Eye (tissue), 1 donor: ENCODE data around the gene PSMF1.
"Not testable (repeated sequence)": the region's sequence is repeated elsewhere in the genome, so short reads cannot be mapped to it uniquely, and the experiment has no call there.

Experiments used
- DNase-seq: peaks from one replicate; pipeline ENCODE4 v3.0.0-alpha.2; 2015

Gene PSMF1

GRCh38 chr20:1123666-1124065 lies 5.3 kb downstream of the PSMF1 start:
- DNase-seq = no peak

DNA sequence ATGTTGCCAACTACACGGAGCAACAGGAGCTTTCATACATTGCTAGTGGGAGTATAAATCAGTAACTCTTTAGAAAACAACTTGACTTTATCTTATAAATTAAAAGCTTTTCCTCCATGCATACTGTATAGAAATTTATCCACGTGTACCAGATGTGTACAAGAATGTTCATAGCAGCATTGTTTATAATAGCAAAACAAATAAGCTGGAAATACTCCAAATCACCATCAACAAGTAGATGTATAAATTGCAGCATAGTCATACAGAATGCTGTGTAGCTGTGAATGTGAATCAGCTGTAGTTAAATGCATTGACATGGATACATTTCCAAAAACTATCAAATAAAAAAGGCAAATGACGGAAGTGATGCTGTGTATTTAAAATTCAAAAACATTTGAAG lies 6.0 kb downstream of the PSMF1 start:
- DNase-seq = no peak

- no peak for DNase-seq
Observed at GRCh38 chr20:1125277-1125676, 6.9 kb downstream of the PSMF1 start.

GRCh38 chr20:1127840-1128239 lies 9.4 kb downstream of the PSMF1 start:
- DNase-seq = no peak

DNA sequence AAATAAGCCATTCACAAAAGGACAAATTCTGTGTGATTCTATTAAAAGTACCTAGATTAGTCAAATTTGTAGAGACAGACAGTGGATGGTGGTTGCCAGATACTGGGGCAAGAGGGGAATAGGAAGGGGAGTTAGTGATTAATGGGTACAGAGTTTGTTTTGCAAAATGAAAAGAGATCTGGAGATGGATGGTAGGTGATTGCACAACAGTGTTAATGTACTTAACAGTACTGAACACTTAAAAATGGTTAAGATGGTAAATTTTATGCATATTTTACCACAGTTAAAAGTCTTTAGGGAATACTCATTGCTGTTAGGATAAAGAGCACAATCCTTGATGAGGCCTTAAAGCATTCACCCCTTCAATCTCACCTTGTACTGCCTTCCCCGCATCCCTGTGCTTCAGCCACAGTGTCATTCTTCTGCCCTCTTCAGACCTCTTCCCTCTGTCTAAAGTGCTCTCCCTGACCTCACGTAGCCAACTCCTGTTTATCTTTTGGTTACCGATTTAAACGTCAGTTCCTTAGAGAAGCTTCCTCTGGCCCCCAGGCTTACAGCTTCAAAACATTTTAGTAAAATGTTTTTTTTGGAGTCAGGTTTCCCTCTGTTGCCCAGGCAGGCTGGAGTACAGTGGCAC lies 11.8 kb downstream of the PSMF1 start:
- no peak for DNase-seq

DNA sequence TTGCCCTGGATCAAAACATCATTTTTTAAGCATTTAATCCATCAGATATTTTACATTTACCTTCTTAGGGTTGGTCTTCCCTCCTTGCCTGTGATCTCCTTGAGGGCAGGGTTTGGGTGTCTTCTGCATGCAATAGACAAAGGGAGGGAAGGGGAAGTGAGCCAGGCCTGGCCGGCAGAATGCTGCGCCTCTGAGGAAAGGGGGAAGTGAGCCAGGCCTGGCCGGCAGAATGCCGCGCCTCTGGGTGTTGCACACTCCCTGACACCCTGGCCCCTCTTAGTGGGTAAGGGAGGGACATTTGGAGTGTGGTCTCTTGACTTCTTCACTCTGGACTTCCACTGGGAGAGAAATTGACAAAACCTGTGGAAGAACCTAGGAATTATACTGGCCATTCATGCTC lies 12.4 kb downstream of the PSMF1 start:
- no peak for DNase-seq

DNA sequence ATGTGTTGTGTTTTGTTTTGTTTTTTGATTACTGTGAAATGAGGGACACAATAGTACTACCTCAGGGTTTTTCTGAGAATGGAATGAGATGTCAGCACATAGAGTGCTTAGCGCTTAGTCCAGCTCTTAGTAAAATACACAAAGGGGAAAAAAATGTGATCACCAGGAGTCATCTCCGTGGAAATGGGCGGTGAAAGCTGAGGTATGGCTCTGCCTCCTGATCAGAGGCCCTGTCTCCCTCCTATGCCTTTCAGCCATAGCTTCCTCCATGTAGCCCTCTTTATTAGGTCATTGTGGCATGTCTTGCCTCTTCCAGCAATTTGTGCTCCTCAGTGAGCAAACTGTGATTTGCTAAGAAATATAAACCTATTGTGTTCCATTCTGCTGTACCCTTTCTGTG lies 13.0 kb downstream of the PSMF1 start:
- DNase-seq = no peak

DNA sequence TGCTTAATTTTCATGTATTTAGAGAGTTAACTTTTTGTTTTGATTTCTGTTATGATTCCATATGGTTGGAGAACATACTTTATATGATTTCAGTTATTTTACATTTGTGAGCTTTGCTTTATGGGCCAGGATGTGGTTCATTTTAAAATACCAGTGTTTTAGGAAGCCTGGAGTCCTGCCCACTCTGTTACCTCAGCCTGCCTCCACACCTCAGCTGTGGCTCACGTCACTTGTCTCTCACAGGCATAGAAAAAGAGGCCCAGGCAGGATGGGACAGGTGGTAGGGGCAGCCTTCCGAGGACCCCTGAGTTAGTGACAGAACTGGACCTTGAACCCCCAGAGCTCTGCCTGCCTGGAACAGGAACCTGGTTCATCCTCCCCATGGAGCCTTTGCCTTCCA lies 16.0 kb downstream of the PSMF1 start:
- DNase-seq = no peak

- DNase-seq = no peak
Observed at GRCh38 chr20:1134836-1135235, 16.4 kb downstream of the PSMF1 start.

DNA sequence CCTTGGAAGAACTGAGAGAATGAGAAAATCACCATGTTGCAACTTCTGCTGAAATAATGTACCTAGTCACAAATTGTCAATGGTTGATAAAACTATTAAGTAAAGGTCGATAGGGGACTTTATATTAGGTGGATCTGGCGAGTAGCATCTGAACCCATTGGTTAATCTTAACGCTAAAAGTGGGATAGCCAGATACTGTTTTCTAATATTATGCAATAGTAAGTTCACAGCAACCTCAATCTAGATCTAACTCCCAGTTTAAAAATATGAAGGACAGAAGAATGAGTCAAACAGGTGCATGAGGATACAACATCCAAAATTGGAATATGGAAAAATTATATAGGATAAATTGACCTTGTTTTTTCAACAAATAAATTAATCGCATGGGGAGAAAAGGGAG lies 18.8 kb downstream of the PSMF1 start:
- DNase-seq = no peak

GRCh38 chr20:1144401-1145172 lies 26.2 kb downstream of the PSMF1 start:
- DNase-seq = no peak

DNA sequence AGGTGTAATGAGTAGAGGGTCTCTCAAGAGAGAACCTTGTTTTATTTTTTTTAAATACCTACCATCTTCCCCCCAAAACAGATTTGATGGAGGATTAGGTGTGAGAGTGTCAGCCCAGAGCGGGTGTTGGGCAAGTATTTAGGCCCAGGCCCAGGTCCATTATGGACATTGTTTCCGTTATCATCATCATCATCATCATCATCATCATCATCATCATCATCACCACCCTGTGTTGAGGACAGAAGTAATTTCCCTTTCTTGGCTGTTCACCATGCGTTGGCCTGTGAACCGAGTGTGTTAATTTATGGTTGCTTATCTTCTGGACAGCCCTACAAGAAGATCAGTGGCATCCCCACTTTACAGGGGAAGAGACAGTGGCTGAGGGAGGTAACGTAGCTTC lies 28.6 kb downstream of the PSMF1 start:
- no peak for DNase-seq

- DNase-seq = not testable (repeated sequence)
Observed at GRCh38 chr20:1149812-1150211, 31.4 kb downstream of the PSMF1 start.

DNA sequence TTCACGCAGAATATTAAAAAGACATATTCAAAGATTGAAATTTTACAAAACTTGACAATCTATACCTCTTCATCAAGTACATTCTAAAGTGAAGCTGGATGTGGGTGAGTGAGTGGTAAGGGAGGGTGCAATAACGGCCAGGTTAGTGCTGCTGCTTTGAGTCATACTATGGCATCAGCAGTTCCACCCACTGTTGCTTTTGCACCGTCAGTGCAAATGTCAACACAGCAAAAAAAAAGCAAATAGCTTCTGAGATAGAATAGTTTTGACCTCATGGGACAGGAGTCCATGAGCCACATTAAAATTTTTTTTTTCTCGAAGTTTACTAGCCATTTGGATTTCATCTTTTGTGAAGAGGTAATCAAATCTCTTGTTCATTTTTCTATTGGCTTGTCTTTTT lies 31.8 kb downstream of the PSMF1 start:
- DNase-seq = no peak

- no peak for DNase-seq
Observed at GRCh38 chr20:1150968-1151367, 32.6 kb downstream of the PSMF1 start.

- DNase-seq = no peak
Observed at GRCh38 chr20:1154226-1154625, 35.8 kb downstream of the PSMF1 start.

GRCh38 chr20:1154691-1155090 lies 36.3 kb downstream of the PSMF1 start:
- no peak for DNase-seq

DNA sequence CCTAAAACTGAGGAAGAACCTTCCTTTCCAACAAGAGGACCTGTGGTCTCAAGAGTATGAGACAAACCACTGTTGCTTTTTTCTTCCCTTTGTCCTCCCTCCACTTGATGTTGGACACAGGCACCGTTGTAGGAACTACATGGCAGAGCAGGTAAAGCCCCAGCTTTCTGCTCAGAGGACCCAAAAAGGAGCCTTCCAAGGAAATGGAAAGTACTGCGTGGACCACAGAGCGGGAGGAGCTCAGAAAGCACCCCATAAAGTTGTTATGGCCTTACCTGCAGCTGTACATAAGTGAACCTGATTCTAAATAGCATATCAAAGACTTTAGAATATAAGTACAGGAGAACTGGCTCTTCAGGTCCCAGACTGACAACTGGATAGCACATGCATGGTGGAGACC lies 36.9 kb downstream of the PSMF1 start:
- no peak for DNase-seq

DNA sequence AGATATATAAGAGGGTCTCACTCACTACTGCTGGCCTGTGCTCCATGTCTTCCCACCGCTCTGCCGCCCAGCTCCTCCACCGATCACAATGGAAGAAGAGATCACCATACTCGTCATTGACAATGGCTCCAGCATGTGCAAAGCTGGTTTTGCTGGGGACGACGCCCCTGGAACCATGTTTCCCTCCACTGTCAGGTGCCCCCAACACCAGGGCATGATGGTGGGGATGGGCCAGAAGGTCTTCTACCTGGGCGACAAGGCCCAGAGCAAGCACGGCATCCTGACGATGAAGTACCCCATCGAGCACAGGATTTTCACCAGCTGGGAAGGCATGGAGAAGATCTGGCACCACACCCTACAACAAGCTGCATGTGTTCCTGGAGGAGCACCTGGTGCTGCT lies 42.1 kb downstream of the PSMF1 start:
- DNase-seq = no peak

DNA sequence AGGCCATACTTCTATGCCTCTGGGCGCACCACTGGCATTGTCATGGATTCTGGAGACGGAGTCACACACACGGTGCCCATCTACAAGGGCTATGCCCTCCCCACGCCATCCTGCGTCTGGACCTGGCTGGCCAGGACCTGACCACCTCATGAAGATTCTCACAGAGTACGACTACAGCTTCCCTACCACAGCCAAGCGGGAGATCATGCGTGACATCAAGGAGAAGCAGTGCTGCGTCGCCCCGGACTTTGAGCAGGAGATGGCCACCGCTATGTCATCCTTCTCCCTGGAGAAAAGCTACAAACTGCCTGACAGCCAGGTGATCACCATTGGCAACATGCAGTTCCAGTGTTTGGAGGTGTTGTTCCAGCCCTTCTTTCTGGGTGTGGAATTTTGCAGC lies 42.6 kb downstream of the PSMF1 start:
- DNase-seq = no peak

DNA sequence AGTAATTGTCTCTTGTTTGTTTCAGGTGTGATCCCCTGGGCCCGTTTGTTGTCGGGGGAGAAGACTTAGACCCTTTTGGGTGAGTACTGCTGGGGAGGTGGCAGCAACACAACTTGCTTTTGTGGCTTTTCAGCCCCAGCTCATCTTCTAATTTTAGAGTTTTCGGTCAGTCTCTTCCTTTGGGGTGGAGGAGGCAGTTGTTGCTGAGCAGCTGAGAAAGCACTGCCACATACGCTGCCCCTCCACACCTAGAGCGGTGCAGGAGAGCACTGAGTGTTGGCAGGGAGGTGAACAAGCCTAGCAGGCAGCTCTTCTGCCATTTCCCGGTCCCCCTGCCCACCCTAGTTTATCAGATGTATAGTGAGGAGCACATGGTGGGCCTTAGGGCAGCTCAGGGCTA lies 44.7 kb downstream of the PSMF1 start:
- no peak for DNase-seq

GRCh38 chr20:1163653-1164052 lies 45.3 kb downstream of the PSMF1 start:
- DNase-seq = no peak

DNA sequence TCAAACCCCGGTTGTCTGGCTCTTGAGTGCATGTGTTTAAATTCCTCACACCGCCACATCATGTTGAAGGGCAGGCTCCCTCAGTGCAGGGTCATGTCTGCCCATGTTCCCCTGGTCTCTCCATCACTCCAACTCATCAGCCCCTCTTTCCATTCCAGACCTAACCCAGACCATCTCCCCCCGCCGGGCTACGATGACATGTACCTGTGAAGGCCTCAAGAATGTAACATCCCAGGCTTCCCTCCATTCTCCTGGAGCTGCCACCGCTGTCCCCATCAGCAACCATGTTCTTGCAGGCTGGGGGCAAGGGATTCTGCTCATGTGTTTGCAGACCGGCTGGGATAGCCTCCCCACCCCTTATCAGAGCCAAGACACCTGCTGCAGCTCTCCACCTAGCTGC lies 46.5 kb downstream of the PSMF1 start:
- no peak for DNase-seq

DNA sequence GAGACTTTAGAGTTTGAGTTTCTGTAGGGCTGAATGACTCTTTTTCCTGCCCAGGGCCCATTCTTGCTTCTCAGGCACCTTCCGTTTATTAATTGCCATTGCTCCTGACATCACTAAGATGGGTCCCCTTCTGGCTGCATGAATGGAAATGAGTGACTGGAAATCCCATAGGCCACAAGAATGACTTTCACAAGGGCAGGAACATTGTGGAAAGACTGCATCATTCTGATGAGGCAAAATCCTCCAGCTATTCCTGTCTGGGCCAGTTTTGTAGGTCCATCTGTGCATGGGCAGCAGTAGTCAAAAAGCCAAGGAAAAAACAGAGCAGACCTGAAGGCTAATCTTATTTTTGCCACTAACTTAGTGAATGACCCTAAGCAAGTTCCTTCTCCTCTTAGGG lies 47.1 kb downstream of the PSMF1 start:
- no peak for DNase-seq

- no peak for DNase-seq
Observed at GRCh38 chr20:1165941-1166340, 47.5 kb downstream of the PSMF1 start.
